ENCODE data around the gene CFAP65. TPM values are rescaled to one million over a fixed set of nuclear protein-coding genes. Genes with fewer than 3 reads are reported as not detected.

The CFAP65 gene
- total and polyA plus RNA-seq, 9 of the 15 experiments (the other 6 are each of a cell fraction or from before 2014, with no cell fraction given): not detected

DNA sequence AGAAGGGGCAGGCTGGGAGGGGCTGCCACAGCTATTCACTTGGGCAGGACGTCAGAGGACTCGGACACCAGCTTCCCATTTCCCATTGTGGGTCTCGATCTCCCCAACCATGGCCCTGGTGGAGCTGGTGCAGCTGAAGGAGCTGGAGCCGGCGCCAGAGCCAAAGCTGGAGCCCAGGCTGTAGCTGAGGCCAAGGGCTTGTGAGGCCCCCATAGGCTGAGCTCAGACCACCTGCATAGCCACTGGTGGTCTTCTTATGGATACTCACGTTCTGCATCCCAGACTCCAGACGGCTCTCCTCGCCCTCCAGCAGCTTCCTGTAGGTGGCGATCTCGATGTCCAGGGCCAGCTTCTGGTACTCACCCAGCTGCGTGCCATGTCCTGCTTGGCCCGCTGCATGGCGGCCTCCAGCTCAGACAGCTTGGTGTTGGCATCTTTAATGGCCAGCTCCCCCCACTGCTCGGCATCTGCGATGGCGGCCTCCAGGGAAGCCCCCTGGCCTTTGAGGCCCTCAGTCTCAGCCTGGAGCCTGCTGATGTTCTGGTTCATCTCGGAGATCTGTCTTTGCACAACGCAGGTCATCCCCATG is 87.9 kb downstream of the CFAP65 start:
- H3K4me2 ChIP-seq (ENCODE audit: insufficient read depth, low read length): no peak overlapping the region
- WGBS (ENCODE audit: insufficient coverage, low coverage, missing lambda C conversion rate): 1% methylated on average over 12 of the region's 18 CpGs
- H3K27me3 ChIP-seq (ENCODE audit: control insufficient read depth in 2 of 2, insufficient read depth in 2 of 2, low read length in 2 of 2): peaks cover 0 to 23% of the 10 kb centered on the region in 2 experiments; a peak in 3 of 5 replicates
- no peaks in the 10 kb centered on the region for H3K9me1 ChIP-seq (ENCODE audit: control insufficient read depth, insufficient read depth, low read length)
- DNase-seq (ENCODE audit: extremely low read depth in 1 of 4, low spot score in 3 of 4) (no peak), FAIRE-seq (no peak), ATAC-seq (no peak)
- no peak overlapping the region for H2AFZ ChIP-seq (ENCODE audit: low read depth, low read length)
- TF ChIP-seq, protein P1, sequence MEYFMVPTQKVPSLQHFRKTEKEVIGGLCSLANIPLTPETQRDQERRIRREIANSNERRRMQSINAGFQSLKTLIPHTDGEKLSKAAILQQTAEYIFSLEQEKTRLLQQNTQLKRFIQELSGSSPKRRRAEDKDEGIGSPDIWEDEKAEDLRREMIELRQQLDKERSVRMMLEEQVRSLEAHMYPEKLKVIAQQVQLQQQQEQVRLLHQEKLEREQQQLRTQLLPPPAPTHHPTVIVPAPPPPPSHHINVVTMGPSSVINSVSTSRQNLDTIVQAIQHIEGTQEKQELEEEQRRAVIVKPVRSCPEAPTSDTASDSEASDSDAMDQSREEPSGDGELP (CRISPR knock-in tag; IDR thresholded peaks at IDR 0.05; ENCODE audit: borderline replicate concordance): peak; percentile 26; the same call in 1 of the 2 replicates
- TF ChIP-seq, protein P2, sequence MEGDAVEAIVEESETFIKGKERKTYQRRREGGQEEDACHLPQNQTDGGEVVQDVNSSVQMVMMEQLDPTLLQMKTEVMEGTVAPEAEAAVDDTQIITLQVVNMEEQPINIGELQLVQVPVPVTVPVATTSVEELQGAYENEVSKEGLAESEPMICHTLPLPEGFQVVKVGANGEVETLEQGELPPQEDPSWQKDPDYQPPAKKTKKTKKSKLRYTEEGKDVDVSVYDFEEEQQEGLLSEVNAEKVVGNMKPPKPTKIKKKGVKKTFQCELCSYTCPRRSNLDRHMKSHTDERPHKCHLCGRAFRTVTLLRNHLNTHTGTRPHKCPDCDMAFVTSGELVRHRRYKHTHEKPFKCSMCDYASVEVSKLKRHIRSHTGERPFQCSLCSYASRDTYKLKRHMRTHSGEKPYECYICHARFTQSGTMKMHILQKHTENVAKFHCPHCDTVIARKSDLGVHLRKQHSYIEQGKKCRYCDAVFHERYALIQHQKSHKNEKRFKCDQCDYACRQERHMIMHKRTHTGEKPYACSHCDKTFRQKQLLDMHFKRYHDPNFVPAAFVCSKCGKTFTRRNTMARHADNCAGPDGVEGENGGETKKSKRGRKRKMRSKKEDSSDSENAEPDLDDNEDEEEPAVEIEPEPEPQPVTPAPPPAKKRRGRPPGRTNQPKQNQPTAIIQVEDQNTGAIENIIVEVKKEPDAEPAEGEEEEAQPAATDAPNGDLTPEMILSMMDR (IDR thresholded peaks at IDR 0.05 in 2 of 3, conservative IDR thresholded peaks at IDR 0.05 in 1 of 3; ENCODE audit: insufficient read depth in 2 of 3, low read depth in 1 of 3, low read length in 3 of 3): peak; percentile 14 to 23 (median 21); a peak in 2 of 6 replicates
- TF ChIP-seq NFYB (IDR thresholded peaks at IDR 0.05; ENCODE audit: extremely low read depth, insufficient read length): no peak
- no peaks in the 10 kb centered on the region for H3K36me3 ChIP-seq (ENCODE audit: control insufficient read depth, insufficient read depth, low read length)
- H3K4me3 ChIP-seq: no peak overlapping the region
- no peaks in the 10 kb centered on the region for H3K9me3 ChIP-seq (replicated peaks; ENCODE audit: control insufficient read depth, insufficient read depth, low read depth, low read length)
- no peaks in the 10 kb centered on the region for H4K20me1 ChIP-seq (replicated peaks; ENCODE audit: control insufficient read depth, insufficient read depth, low read length)
- POLR2A ChIA-PET: interaction anchor here (1.1 kb wide), 1 partner anchor 9 kb away, joined by 4 read pairs; no protein-coding TSS in a partner anchor
- no TSS peak for BruUV-seq (replicated peaks)
- CTCF ChIA-PET (ENCODE audit: low intra/inter-chr PET ratio): no interaction called here
- peaks cover 0 to 5% of the 10 kb centered on the region in 2 experiments; a peak in 1 of 5 replicates for H3K4me1 ChIP-seq (replicated peaks in 1 of 2; ENCODE audit: control insufficient read depth in 2 of 2, insufficient read depth in 2 of 2, low read length in 2 of 2)
- H3K9ac ChIP-seq (ENCODE audit: insufficient read depth in 1 of 2, low read depth in 2 of 2, low read length in 2 of 2): no peak overlapping the region
- intact Hi-C loops (cut with micrococcal nuclease): no loop called here
- H3K27ac ChIP-seq (ENCODE audit: extremely low read depth, low read depth, low read length): no peak overlapping the region
- in situ Hi-C loops (cut with MboI): no loop called here
- H3K79me2 ChIP-seq (ENCODE audit: control insufficient read depth, insufficient read depth, low read length): no peaks in the 10 kb centered on the region

MicroRNA genes within 50 kb of the gene (microRNA counts, 767-probe panel; counts per million panel counts)
- microRNA hsa-miR-3131 (870 counts per million, percentile 17 among the panel's probes with 10 or more counts), microRNA hsa-miR-375 (1,344 counts per million, percentile 32 among the panel's probes with 10 or more counts)

Small RNA genes within 50 kb of the gene (microRNA-seq; reads per million reads assigned to microRNA genes)
- gene MIR3131 (ENCODE audit: borderline microRNAs expressed): not detected
- gene MIR375 (ENCODE audit: borderline microRNAs expressed): 21.6 reads per million, percentile 66 among the genes with 10 or more reads in this experiment

Small RNA genes within 50 kb of the gene (small RNA-seq; reads per million reads assigned to genes)
- gene MIR3131 (0.18 reads per million), gene MIR375 (6.9 reads per million, percentile 94 among the genes with 10 or more reads in this experiment)

Other genes starting within 250 kb of the CFAP65 start
Only the 7 nearest of the 20 such genes appear.
- not detected in 2 replicates for gene CDK5R2, start 81.8 kb downstream of the CFAP65 start, total RNA-seq (2014; rRNA removed)
- gene CDK5R2, start 81.8 kb downstream of the CFAP65 start, total RNA-seq (2014; rRNA removed; fragmentation: Illumina TruSeq; extraction: Trizol): not detected in 2 replicates
- gene CDK5R2, start 81.8 kb downstream of the CFAP65 start, total RNA-seq (2015; rRNA removed; fragmentation: Illumina TruSeq; extraction: Trizol): not detected in 2 replicates
- gene CDK5R2, start 81.8 kb downstream of the CFAP65 start, total RNA-seq (2021): 0.09 TPM in 1 of 2 replicates, not detected in the other
- not detected in 2 replicates for gene CDK5R2, start 81.8 kb downstream of the CFAP65 start, polyA plus RNA-seq (2011; rRNA removed)
- not detected in 2 replicates for gene CDK5R2, start 81.8 kb downstream of the CFAP65 start, polyA plus RNA-seq (2014; fragmentation: Illumina TruSeq; extraction: Trizol)
- not detected for gene CDK5R2, start 81.8 kb downstream of the CFAP65 start, polyA plus RNA-seq (2014; fragmentation: Nextera tagmentation; extraction: Ambion mirVana)
- not detected in 2 replicates for gene CDK5R2, start 81.8 kb downstream of the CFAP65 start, polyA plus RNA-seq (2014; rRNA removed)
- gene FEV, start 56.3 kb downstream of the CFAP65 start, total RNA-seq (2014; rRNA removed): 0.45 and 0.57 TPM in 2 replicates
- 0.29 TPM in 1 of 2 replicates, not detected in the other for gene FEV, start 56.3 kb downstream of the CFAP65 start, total RNA-seq (2014; rRNA removed; fragmentation: Illumina TruSeq; extraction: Trizol)
- 0.36 and 0.49 TPM in 2 replicates for gene FEV, start 56.3 kb downstream of the CFAP65 start, total RNA-seq (2015; rRNA removed; fragmentation: Illumina TruSeq; extraction: Trizol)
- gene FEV, start 56.3 kb downstream of the CFAP65 start, total RNA-seq (2021): 1.6 and 2.4 TPM in 2 replicates
- gene FEV, start 56.3 kb downstream of the CFAP65 start, polyA plus RNA-seq (2011; rRNA removed): 1.1 TPM in 2 replicates
- 0.79 and 0.83 TPM in 2 replicates for gene FEV, start 56.3 kb downstream of the CFAP65 start, polyA plus RNA-seq (2014; fragmentation: Illumina TruSeq; extraction: Trizol)
- under 1 TPM; 0.08 to 0.14 TPM for gene FEV, start 56.3 kb downstream of the CFAP65 start, polyA plus RNA-seq (2014; fragmentation: Nextera tagmentation; extraction: Ambion mirVana)
- gene FEV, start 56.3 kb downstream of the CFAP65 start, polyA plus RNA-seq (2014; rRNA removed): 0.78 and 1.7 TPM in 2 replicates
- 0.73 TPM in 1 of 2 replicates, not detected in the other for gene CRYBA2, start 48.1 kb downstream of the CFAP65 start, total RNA-seq (2014; rRNA removed)
- not detected in 2 replicates for gene CRYBA2, start 48.1 kb downstream of the CFAP65 start, total RNA-seq (2014; rRNA removed; fragmentation: Illumina TruSeq; extraction: Trizol)
- 0.72 and 0.75 TPM in 2 replicates for gene CRYBA2, start 48.1 kb downstream of the CFAP65 start, total RNA-seq (2015; rRNA removed; fragmentation: Illumina TruSeq; extraction: Trizol)
- 0.51 and 0.81 TPM in 2 replicates for gene CRYBA2, start 48.1 kb downstream of the CFAP65 start, total RNA-seq (2021)
- gene CRYBA2, start 48.1 kb downstream of the CFAP65 start, polyA plus RNA-seq (2011; rRNA removed): 0.23 and 1.8 TPM in 2 replicates
- gene CRYBA2, start 48.1 kb downstream of the CFAP65 start, polyA plus RNA-seq (2014; fragmentation: Illumina TruSeq; extraction: Trizol): not detected in 2 replicates
- under 1 TPM in 1 of 2 experiments, not detected in 1; 0.11 TPM for gene CRYBA2, start 48.1 kb downstream of the CFAP65 start, polyA plus RNA-seq (2014; fragmentation: Nextera tagmentation; extraction: Ambion mirVana)
- not detected in 2 replicates for gene CRYBA2, start 48.1 kb downstream of the CFAP65 start, polyA plus RNA-seq (2014; rRNA removed)
- not detected in 2 replicates for gene IHH, start 19.4 kb upstream of the CFAP65 start, total RNA-seq (2014; rRNA removed)
- not detected in 2 replicates for gene IHH, start 19.4 kb upstream of the CFAP65 start, total RNA-seq (2014; rRNA removed; fragmentation: Illumina TruSeq; extraction: Trizol)
- not detected in 2 replicates for gene IHH, start 19.4 kb upstream of the CFAP65 start, total RNA-seq (2015; rRNA removed; fragmentation: Illumina TruSeq; extraction: Trizol)
- 0.07 TPM in 1 of 2 replicates, not detected in the other for gene IHH, start 19.4 kb upstream of the CFAP65 start, total RNA-seq (2021)
- not detected in 2 replicates for gene IHH, start 19.4 kb upstream of the CFAP65 start, polyA plus RNA-seq (2011; rRNA removed)
- not detected in 2 replicates for gene IHH, start 19.4 kb upstream of the CFAP65 start, polyA plus RNA-seq (2014; fragmentation: Illumina TruSeq; extraction: Trizol)
- gene IHH, start 19.4 kb upstream of the CFAP65 start, polyA plus RNA-seq (2014; fragmentation: Nextera tagmentation; extraction: Ambion mirVana): not detected
- not detected in 2 replicates for gene IHH, start 19.4 kb upstream of the CFAP65 start, polyA plus RNA-seq (2014; rRNA removed)
- gene NHEJ1, start 119.3 kb upstream of the CFAP65 start, total RNA-seq (2014; rRNA removed): 9.0 and 13.8 TPM in 2 replicates
- 13.6 and 13.9 TPM in 2 replicates for gene NHEJ1, start 119.3 kb upstream of the CFAP65 start, total RNA-seq (2014; rRNA removed; fragmentation: Illumina TruSeq; extraction: Trizol)
- 10.6 and 10.7 TPM in 2 replicates for gene NHEJ1, start 119.3 kb upstream of the CFAP65 start, total RNA-seq (2015; rRNA removed; fragmentation: Illumina TruSeq; extraction: Trizol)
- gene NHEJ1, start 119.3 kb upstream of the CFAP65 start, total RNA-seq (2021): 9.7 and 12.2 TPM in 2 replicates
- 18.9 and 19.8 TPM in 2 replicates for gene NHEJ1, start 119.3 kb upstream of the CFAP65 start, polyA plus RNA-seq (2011; rRNA removed)
- gene NHEJ1, start 119.3 kb upstream of the CFAP65 start, polyA plus RNA-seq (2014; fragmentation: Illumina TruSeq; extraction: Trizol): 15.6 and 15.8 TPM in 2 replicates
- gene NHEJ1, start 119.3 kb upstream of the CFAP65 start, polyA plus RNA-seq (2014; fragmentation: Nextera tagmentation; extraction: Ambion mirVana): 10 to 100 TPM; 16.5 to 23.7 TPM
- gene NHEJ1, start 119.3 kb upstream of the CFAP65 start, polyA plus RNA-seq (2014; rRNA removed): 9.3 and 11.6 TPM in 2 replicates
- 0.27 TPM in 1 of 2 replicates, not detected in the other for gene SLC23A3, start 128.5 kb upstream of the CFAP65 start, total RNA-seq (2014; rRNA removed)
- 0.06 and 0.11 TPM in 2 replicates for gene SLC23A3, start 128.5 kb upstream of the CFAP65 start, total RNA-seq (2014; rRNA removed; fragmentation: Illumina TruSeq; extraction: Trizol)
- gene SLC23A3, start 128.5 kb upstream of the CFAP65 start, total RNA-seq (2015; rRNA removed; fragmentation: Illumina TruSeq; extraction: Trizol): 0.19 and 0.22 TPM in 2 replicates
- 0.60 and 0.64 TPM in 2 replicates for gene SLC23A3, start 128.5 kb upstream of the CFAP65 start, total RNA-seq (2021)
- 0.25 and 0.65 TPM in 2 replicates for gene SLC23A3, start 128.5 kb upstream of the CFAP65 start, polyA plus RNA-seq (2011; rRNA removed)
- gene SLC23A3, start 128.5 kb upstream of the CFAP65 start, polyA plus RNA-seq (2014; fragmentation: Illumina TruSeq; extraction: Trizol): 0.14 and 0.16 TPM in 2 replicates
- gene SLC23A3, start 128.5 kb upstream of the CFAP65 start, polyA plus RNA-seq (2014; fragmentation: Nextera tagmentation; extraction: Ambion mirVana): under 1 TPM; 0.06 to 0.07 TPM
- gene SLC23A3, start 128.5 kb upstream of the CFAP65 start, polyA plus RNA-seq (2014; rRNA removed): 0.07 TPM in 1 of 2 replicates, not detected in the other
- gene CNPPD1, start 135.4 kb upstream of the CFAP65 start, total RNA-seq (2014; rRNA removed): 30.5 and 32.2 TPM in 2 replicates
- 16.3 and 17.4 TPM in 2 replicates for gene CNPPD1, start 135.4 kb upstream of the CFAP65 start, total RNA-seq (2014; rRNA removed; fragmentation: Illumina TruSeq; extraction: Trizol)
- 22.3 and 23.3 TPM in 2 replicates for gene CNPPD1, start 135.4 kb upstream of the CFAP65 start, total RNA-seq (2015; rRNA removed; fragmentation: Illumina TruSeq; extraction: Trizol)
- gene CNPPD1, start 135.4 kb upstream of the CFAP65 start, total RNA-seq (2021): 51.6 and 53.5 TPM in 2 replicates
- gene CNPPD1, start 135.4 kb upstream of the CFAP65 start, polyA plus RNA-seq (2011; rRNA removed): 27.0 and 33.6 TPM in 2 replicates
- 30.4 and 38.0 TPM in 2 replicates for gene CNPPD1, start 135.4 kb upstream of the CFAP65 start, polyA plus RNA-seq (2014; fragmentation: Illumina TruSeq; extraction: Trizol)
- gene CNPPD1, start 135.4 kb upstream of the CFAP65 start, polyA plus RNA-seq (2014; fragmentation: Nextera tagmentation; extraction: Ambion mirVana): 10 to 100 TPM in 1 of 2 experiments, 1 to 10 TPM in 1; 9.9 to 21.9 TPM
- 35.9 and 39.8 TPM in 2 replicates for gene CNPPD1, start 135.4 kb upstream of the CFAP65 start, polyA plus RNA-seq (2014; rRNA removed)

All from K562 (cell line).